ENCODE measurements around the gene SLC22A6.

SLC22A6 gene

GRCh38 chr11:62931499-62932278 is 53.1 kb downstream of the SLC22A6 start:
- no peak for DNase-seq (ENCODE audit: low read depth)

GRCh38 chr11:62930666-62931065 is 54.1 kb downstream of the SLC22A6 start:
- DNase-seq (ENCODE audit: low read depth): no peak

- no peak for DNase-seq (ENCODE audit: low read depth)
Measured at GRCh38 chr11:62930157-62930556, 54.6 kb downstream of the SLC22A6 start.

DNA sequence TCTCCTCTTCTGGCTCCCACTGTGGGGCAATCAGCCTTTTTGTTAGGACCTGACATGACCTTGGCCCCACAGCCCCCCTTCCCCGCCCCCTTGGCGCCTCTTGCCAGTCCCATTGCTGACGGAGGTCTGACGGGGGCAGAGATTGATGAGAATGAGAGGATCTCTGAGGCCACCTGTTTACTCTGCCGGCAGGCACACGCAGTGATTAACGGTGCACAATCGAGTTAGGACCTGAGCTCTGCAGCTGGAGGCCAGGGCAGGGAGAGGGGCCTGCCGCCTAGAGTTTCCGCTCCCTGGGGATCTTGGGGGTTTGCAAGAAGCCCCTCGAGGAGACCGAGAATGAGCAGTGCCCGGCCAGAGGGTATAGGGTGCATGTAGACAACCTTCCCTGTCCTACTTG is 56.8 kb downstream of the SLC22A6 start:
- no peak for DNase-seq (ENCODE audit: low read depth)

- DNase-seq (ENCODE audit: low read depth): no peak
Measured at GRCh38 chr11:62926680-62927455, 57.9 kb downstream of the SLC22A6 start.
